SK-N-SH (cell line): Measurements from ENCODE around the gene C3orf20.

Experiments used
- ELF1 ChIP-seq: IDR thresholded peaks from 2 replicates; pipeline ENCODE4 v1.4.0; 2012
- EP300 ChIP-seq, 2 experiments: IDR thresholded peaks; 2 replicates each; pipeline versions ENCODE4 v1.4.0 to v1.6.1; 2012; ENCODE audit warnings: borderline replicate concordance in 1 of 2, low read depth in 1 of 2, low read length in 1 of 2
- FOXM1 ChIP-seq: IDR thresholded peaks from 2 replicates; pipeline ENCODE4 v1.4.0; 2012; ENCODE audit warnings: low read depth, mild to moderate bottlenecking
- JUND ChIP-seq: IDR thresholded peaks from 2 replicates; pipeline ENCODE4 v1.4.0; 2012
- MEF2A ChIP-seq: IDR thresholded peaks from 2 replicates; pipeline ENCODE4 v1.4.0; 2012; ENCODE audit warnings: low read depth, borderline replicate concordance
- MXI1 ChIP-seq: IDR thresholded peaks from 2 replicates; pipeline ENCODE4 v1.6.1; 2012; ENCODE audit warnings: mild to moderate bottlenecking, low read depth, low read length, improper control_type of control experiment
- RFX5 ChIP-seq: IDR thresholded peaks from 2 replicates; pipeline ENCODE4 v1.6.1; 2012; ENCODE audit warnings: mild to moderate bottlenecking, improper control_type of control experiment, low read length
- SIN3A ChIP-seq: IDR thresholded peaks from 2 replicates; pipeline ENCODE4 v1.6.1; 2012; ENCODE audit warnings: low read depth, mild to moderate bottlenecking, low read length, moderate library complexity, borderline replicate concordance
- TEAD4 ChIP-seq: IDR thresholded peaks from 2 replicates; pipeline ENCODE4 v1.4.0; 2012; ENCODE audit warnings: mild to moderate bottlenecking, borderline replicate concordance; ENCODE audit not compliant: insufficient read depth
- TF ChIP-seq, protein P1 (sequence below): fragments of 200-600 bp; sonication (generic); IDR thresholded peaks from 2 replicates; pipeline ENCODE4 v1.6.1; 2017; ENCODE audit warnings: antibody characterized with exemption, mild to moderate bottlenecking, moderate library complexity
- TF ChIP-seq, protein P2 (sequence below): IDR thresholded peaks from 2 replicates; pipeline ENCODE4 v1.4.0; 2012; ENCODE audit warnings: low read depth
- TF ChIP-seq, protein P3 (sequence below): fragments of 150-350 bp; IDR thresholded peaks from 2 replicates; pipeline ENCODE4 v1.6.1; 2016; ENCODE audit warnings: mild to moderate bottlenecking, low read depth, low read length
- TF ChIP-seq, protein P4 (sequence below): fragments of 150-350 bp; IDR thresholded peaks from 2 replicates; pipeline ENCODE4 v1.6.1; 2017; ENCODE audit warnings: antibody characterized with exemption, low read length, low read depth, borderline replicate concordance

DNA sequence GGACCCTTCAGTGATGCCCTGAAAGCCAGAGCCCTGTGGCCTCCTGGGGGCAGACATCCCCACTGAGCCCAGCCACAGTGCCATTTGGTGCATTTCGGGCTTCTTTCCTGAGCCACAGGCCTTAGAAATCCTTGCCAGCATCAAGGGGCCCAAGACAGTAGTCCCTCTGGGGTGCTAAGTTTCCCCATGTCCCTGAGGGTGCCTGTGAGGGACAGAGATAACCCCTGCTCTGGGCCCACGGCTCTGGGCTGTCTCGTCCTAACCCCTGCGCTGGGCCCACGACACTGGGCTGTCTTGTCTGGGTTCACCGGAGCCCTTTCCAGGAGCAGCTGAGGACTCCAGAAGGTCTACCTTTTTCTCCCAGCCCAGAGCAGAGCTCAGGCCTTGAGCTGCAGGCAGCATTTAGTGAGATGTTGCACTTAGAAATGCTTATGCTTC lies 98.8 kb downstream of the C3orf20 start:
- TF ChIP-seq JUND: no peak
- TF ChIP-seq, protein P1, sequence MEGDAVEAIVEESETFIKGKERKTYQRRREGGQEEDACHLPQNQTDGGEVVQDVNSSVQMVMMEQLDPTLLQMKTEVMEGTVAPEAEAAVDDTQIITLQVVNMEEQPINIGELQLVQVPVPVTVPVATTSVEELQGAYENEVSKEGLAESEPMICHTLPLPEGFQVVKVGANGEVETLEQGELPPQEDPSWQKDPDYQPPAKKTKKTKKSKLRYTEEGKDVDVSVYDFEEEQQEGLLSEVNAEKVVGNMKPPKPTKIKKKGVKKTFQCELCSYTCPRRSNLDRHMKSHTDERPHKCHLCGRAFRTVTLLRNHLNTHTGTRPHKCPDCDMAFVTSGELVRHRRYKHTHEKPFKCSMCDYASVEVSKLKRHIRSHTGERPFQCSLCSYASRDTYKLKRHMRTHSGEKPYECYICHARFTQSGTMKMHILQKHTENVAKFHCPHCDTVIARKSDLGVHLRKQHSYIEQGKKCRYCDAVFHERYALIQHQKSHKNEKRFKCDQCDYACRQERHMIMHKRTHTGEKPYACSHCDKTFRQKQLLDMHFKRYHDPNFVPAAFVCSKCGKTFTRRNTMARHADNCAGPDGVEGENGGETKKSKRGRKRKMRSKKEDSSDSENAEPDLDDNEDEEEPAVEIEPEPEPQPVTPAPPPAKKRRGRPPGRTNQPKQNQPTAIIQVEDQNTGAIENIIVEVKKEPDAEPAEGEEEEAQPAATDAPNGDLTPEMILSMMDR: no peak
- TF ChIP-seq FOXM1: no peak
- no peak for TF ChIP-seq EP300 (IDR thresholded peaks at IDR 0.05; ENCODE audit: borderline replicate concordance in 1 of 2, low read depth in 1 of 2, low read length in 1 of 2)
- TF ChIP-seq, protein P2, sequence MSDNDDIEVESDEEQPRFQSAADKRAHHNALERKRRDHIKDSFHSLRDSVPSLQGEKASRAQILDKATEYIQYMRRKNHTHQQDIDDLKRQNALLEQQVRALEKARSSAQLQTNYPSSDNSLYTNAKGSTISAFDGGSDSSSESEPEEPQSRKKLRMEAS: no peak
- TF ChIP-seq RFX5: no peak
- TF ChIP-seq, protein P3, sequence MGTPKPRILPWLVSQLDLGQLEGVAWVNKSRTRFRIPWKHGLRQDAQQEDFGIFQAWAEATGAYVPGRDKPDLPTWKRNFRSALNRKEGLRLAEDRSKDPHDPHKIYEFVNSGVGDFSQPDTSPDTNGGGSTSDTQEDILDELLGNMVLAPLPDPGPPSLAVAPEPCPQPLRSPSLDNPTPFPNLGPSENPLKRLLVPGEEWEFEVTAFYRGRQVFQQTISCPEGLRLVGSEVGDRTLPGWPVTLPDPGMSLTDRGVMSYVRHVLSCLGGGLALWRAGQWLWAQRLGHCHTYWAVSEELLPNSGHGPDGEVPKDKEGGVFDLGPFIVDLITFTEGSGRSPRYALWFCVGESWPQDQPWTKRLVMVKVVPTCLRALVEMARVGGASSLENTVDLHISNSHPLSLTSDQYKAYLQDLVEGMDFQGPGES: no peak
- TF ChIP-seq ELF1: no peak
- no peak for TF ChIP-seq MEF2A
- TF ChIP-seq MXI1: no peak
- TF ChIP-seq SIN3A: no peak
- TF ChIP-seq, protein P4, sequence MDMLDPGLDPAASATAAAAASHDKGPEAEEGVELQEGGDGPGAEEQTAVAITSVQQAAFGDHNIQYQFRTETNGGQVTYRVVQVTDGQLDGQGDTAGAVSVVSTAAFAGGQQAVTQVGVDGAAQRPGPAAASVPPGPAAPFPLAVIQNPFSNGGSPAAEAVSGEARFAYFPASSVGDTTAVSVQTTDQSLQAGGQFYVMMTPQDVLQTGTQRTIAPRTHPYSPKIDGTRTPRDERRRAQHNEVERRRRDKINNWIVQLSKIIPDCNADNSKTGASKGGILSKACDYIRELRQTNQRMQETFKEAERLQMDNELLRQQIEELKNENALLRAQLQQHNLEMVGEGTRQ: no peak
- no peak for TF ChIP-seq TEAD4
